Body of pancreas (tissue), 4 donors: ENCODE measurements around the gene NGLY1.

Source experiments
- CTCF ChIP-seq, 7 experiments: fragments of 450-650 bp in 4 of 7; fragments of 200-600 bp in 3 of 7; sonication (generic) in 3 of 7; IDR thresholded peaks; one replicate each; pipeline ENCODE4 v1.5.1; 2016 to 2019; ENCODE audit warnings: antibody characterized with exemption in 7 of 7
- POLR2A ChIP-seq, 3 donors: fragments of 450-650 bp; IDR thresholded peaks; one replicate each; pipeline ENCODE4 v1.6.1; 2016; ENCODE audit warnings: antibody characterized with exemption in 3 of 3, mild to moderate bottlenecking in 2 of 3

- TF ChIP-seq CTCF (IDR thresholded peaks at IDR 0.05), result no peak
- TF ChIP-seq POLR2A (IDR thresholded peaks at IDR 0.05), result no peak
Observed at GRCh38 chr3:25782636-25782937, 656 bp downstream of the NGLY1 start.
